ENCODE results near the gene DPPA5. TPM values are rescaled to one million over a fixed set of nuclear protein-coding genes. Genes with fewer than 3 reads are reported as not detected.
"Not testable (repeated sequence)": the region's sequence is repeated elsewhere in the genome, so short reads cannot be mapped to it uniquely, and the experiment has no call there.

DPPA5 gene
- total and polyA plus RNA-seq, 7 donors = not detected

DNA sequence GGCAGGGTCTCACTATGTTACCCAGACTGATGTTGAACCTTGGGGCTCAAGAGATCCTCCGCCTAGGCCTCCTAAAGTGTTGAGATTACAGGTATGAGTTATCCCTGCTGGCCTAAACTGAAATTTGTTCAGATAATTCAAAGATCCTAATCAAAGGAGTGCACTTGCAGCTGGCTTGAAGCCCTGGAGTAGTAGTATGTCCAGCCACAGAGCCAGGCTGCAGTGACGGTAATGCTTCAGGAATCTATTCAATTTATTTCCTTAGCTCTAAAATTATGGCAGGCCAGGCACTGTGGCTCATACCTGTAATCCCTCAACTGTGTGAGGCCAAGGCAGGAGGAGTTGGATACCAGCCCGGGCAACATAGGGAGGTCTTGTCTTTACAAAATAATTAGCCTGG is 39.2 kb upstream of the DPPA5 start:
- no peak for DNase-seq
- TF ChIP-seq, protein P1, sequence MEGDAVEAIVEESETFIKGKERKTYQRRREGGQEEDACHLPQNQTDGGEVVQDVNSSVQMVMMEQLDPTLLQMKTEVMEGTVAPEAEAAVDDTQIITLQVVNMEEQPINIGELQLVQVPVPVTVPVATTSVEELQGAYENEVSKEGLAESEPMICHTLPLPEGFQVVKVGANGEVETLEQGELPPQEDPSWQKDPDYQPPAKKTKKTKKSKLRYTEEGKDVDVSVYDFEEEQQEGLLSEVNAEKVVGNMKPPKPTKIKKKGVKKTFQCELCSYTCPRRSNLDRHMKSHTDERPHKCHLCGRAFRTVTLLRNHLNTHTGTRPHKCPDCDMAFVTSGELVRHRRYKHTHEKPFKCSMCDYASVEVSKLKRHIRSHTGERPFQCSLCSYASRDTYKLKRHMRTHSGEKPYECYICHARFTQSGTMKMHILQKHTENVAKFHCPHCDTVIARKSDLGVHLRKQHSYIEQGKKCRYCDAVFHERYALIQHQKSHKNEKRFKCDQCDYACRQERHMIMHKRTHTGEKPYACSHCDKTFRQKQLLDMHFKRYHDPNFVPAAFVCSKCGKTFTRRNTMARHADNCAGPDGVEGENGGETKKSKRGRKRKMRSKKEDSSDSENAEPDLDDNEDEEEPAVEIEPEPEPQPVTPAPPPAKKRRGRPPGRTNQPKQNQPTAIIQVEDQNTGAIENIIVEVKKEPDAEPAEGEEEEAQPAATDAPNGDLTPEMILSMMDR (IDR thresholded peaks at IDR 0.05) = no peak
- intact Hi-C loops (cut with DNase I) = no loop called here
- H3K36me3 ChIP-seq (ENCODE audit: insufficient read depth in 1 of 2, low read depth in 1 of 2) = no peaks in the 10 kb centered on the region
- H3K27ac ChIP-seq = no peak overlapping the region
- 85 to 90% (median 90%) methylated on average over 3 of the region's 3 CpGs for whole genome bisulfite sequencing, 3 donors
- ATAC-seq = no peak
- no peaks in the 10 kb centered on the region for H3K9me3 ChIP-seq
- peaks cover 3% of the 10 kb centered on the region for H3K4me1 ChIP-seq
- no peaks in the 10 kb centered on the region for H3K27me3 ChIP-seq (ENCODE audit: insufficient read depth in 3 of 3, low read length in 2 of 3)
- H3K4me3 ChIP-seq = no peak overlapping the region

GRCh38 chr6:73392188-73392587 is 38.1 kb upstream of the DPPA5 start:
- WGBS, 3 donors = 51 to 61% (median 57%) methylated on average over 4 of the region's 4 CpGs
- ATAC-seq; H3K27ac ChIP-seq; H3K9me3 ChIP-seq; H3K4me1 ChIP-seq; H3K4me3 ChIP-seq; H3K36me3 ChIP-seq (ENCODE audit: insufficient read depth in 1 of 2, low read depth in 1 of 2); DNase-seq; H3K27me3 ChIP-seq (ENCODE audit: insufficient read depth in 3 of 3, low read length in 2 of 3); intact Hi-C loops (cut with DNase I): not testable (repeated sequence)

- WGBS, 3 donors = 75 to 81% (median 75%) methylated on average over 2 of the region's 2 CpGs
- intact Hi-C loops (cut with DNase I) = no loop called here
- Histone ChIP-seq H3K4me3 (no peak overlapping the region), H3K4me1 (peaks cover 3% of the 10 kb centered on the region), H3K27ac (no peak overlapping the region), H3K36me3 (ENCODE audit: insufficient read depth in 1 of 2, low read depth in 1 of 2) (no peaks in the 10 kb centered on the region), H3K27me3 (ENCODE audit: insufficient read depth in 3 of 3, low read length in 2 of 3) (no peaks in the 10 kb centered on the region), H3K9me3 (no peaks in the 10 kb centered on the region)
- DNase-seq (no peak), ATAC-seq (no peak)
- TF ChIP-seq, protein P1 (IDR thresholded peaks at IDR 0.05) = no peak
These were observed 37.6 kb upstream of the DPPA5 start for GRCh38 chr6:73391675-73392074.

- intact Hi-C loops (cut with DNase I) = no loop called here
- ATAC-seq (no peak), DNase-seq (no peak)
- no peaks in the 10 kb centered on the region for H3K27me3 ChIP-seq (ENCODE audit: insufficient read depth in 3 of 3, low read length in 2 of 3)
- TF ChIP-seq, protein P1 (IDR thresholded peaks at IDR 0.05) = no peak
- H3K4me1 ChIP-seq = peaks cover 3% of the 10 kb centered on the region
- no peaks in the 10 kb centered on the region for H3K9me3 ChIP-seq
- WGBS, 3 donors = 83 to 86% (median 84%) methylated on average over 10 of the region's 10 CpGs
- H3K27ac ChIP-seq = no peak overlapping the region
- H3K36me3 ChIP-seq (ENCODE audit: insufficient read depth in 1 of 2, low read depth in 1 of 2) = no peaks in the 10 kb centered on the region
- no peak overlapping the region for H3K4me3 ChIP-seq
These were observed 35.8 kb upstream of the DPPA5 start for GRCh38 chr6:73389854-73390253.

- intact Hi-C loops (cut with DNase I) = no loop called here
These were observed 34.9 kb upstream of the DPPA5 start for GRCh38 chr6:73388800-73389512.

More at GRCh38 chr6:73388800-73389512, 34.9 kb upstream of the DPPA5 start:
- Histone ChIP-seq H3K4me3 (peak overlapping the region; percentile 65), H3K27ac (no peak overlapping the region), H3K36me3 (ENCODE audit: insufficient read depth in 1 of 2, low read depth in 1 of 2) (no peaks in the 10 kb centered on the region), H3K4me1 (peaks cover 3% of the 10 kb centered on the region), H3K9me3 (no peaks in the 10 kb centered on the region), H3K27me3 (ENCODE audit: insufficient read depth in 3 of 3, low read length in 2 of 3) (no peaks in the 10 kb centered on the region)
- TF ChIP-seq, protein P1 (IDR thresholded peaks at IDR 0.05) = peak; percentile 50
- 2 to 3% (median 3%) methylated on average over 38 of the region's 38 CpGs for WGBS, 3 donors
- DNase-seq (peak; percentile 25 to 56), ATAC-seq (peak in 3 of 4 donors; percentile 35 to 75 (median 58))
